HEK293 (cell line): ENCODE results near the gene VHLL.

Experiments used
- MEIS1 ChIP-seq: sonication (generic); formaldehyde crosslinking; IDR thresholded peaks from 2 replicates; pipeline ENCODE4 v1.8.1; 2022; ENCODE audit warnings: missing genetic modification reagents, mild to moderate bottlenecking, borderline replicate concordance
- RBAK ChIP-seq: fragments of 450-650 bp; formaldehyde crosslinking; IDR thresholded peaks from 2 replicates; pipeline ENCODE4 v1.5.1; 2016; ENCODE audit warnings: missing biosample characterization, missing genetic modification characterization
- SALL2 ChIP-seq: fragments of 450-650 bp; formaldehyde crosslinking; IDR thresholded peaks from 2 replicates; pipeline ENCODE4 v1.5.0; 2017; ENCODE audit warnings: missing biosample characterization, mild to moderate bottlenecking, missing genetic modification characterization, borderline replicate concordance
- TRIM28 ChIP-seq: IDR thresholded peaks from 2 replicates; pipeline ENCODE4 v1.6.1; 2011; ENCODE audit warnings: low read length, control low read depth, borderline replicate concordance
- YY2 ChIP-seq: fragments of 450-650 bp; formaldehyde crosslinking; IDR thresholded peaks from 2 replicates; pipeline ENCODE4 v1.5.1; 2016; ENCODE audit warnings: missing biosample characterization, missing genetic modification characterization
- ZNF114 ChIP-seq: fragments of 450-650 bp; formaldehyde crosslinking; IDR thresholded peaks from 2 replicates; pipeline ENCODE4 v1.5.0; 2017; ENCODE audit warnings: missing biosample characterization, missing genetic modification characterization
- ZNF121 ChIP-seq: fragments of 450-650 bp; formaldehyde crosslinking; IDR thresholded peaks from 2 replicates; pipeline ENCODE4 v1.5.1; 2016; ENCODE audit warnings: missing biosample characterization, missing genetic modification characterization
- ZNF133 ChIP-seq: fragments of 450-650 bp; formaldehyde crosslinking; IDR thresholded peaks from 2 replicates; pipeline ENCODE4 v1.5.1; 2016; ENCODE audit warnings: missing biosample characterization, missing genetic modification characterization
- ZNF138 ChIP-seq: fragments of 450-650 bp; formaldehyde crosslinking; IDR thresholded peaks from 2 replicates; pipeline ENCODE4 v1.5.1; 2016; ENCODE audit warnings: missing biosample characterization, missing genetic modification characterization, borderline replicate concordance
- ZNF184 ChIP-seq: fragments of 450-650 bp; IDR thresholded peaks from 2 replicates; pipeline ENCODE4 v1.5.1; 2018; ENCODE audit warnings: missing biosample characterization, mild to moderate bottlenecking, missing genetic modification characterization
- ZNF19 ChIP-seq: fragments of 450-650 bp; formaldehyde crosslinking; IDR thresholded peaks from 2 replicates; pipeline ENCODE4; 2016; ENCODE audit warnings: missing biosample characterization, missing genetic modification characterization, low read depth
- ZNF211 ChIP-seq: fragments of 450-650 bp; formaldehyde crosslinking; IDR thresholded peaks from 2 replicates; pipeline ENCODE4 v1.5.1; 2016; ENCODE audit warnings: low read depth, missing biosample characterization, missing genetic modification characterization
- ZNF23 ChIP-seq: fragments of 450-650 bp; formaldehyde crosslinking; IDR thresholded peaks from 2 replicates; pipeline ENCODE4 v1.5.1; 2016; ENCODE audit warnings: missing biosample characterization, missing genetic modification characterization, borderline replicate concordance
- ZNF274 ChIP-seq, 2 experiments: fragments of 200-500 bp in 1 of 2; fragments of 450-650 bp in 1 of 2; sonication (Bioruptor generic) in 1 of 2; formaldehyde crosslinking in 1 of 2; IDR thresholded peaks; 2 replicates each; pipeline versions ENCODE4 v1.5.1 to v1.6.1; 2014 to 2016; ENCODE audit warnings: borderline replicate concordance in 1 of 2, inconsistent platforms in 1 of 2, low read length in 1 of 2, missing biosample characterization in 1 of 2, missing genetic modification characterization in 1 of 2
- ZNF48 ChIP-seq: fragments of 450-650 bp; formaldehyde crosslinking; IDR thresholded peaks from 2 replicates; pipeline ENCODE4 v1.5.1; 2016; ENCODE audit warnings: missing biosample characterization, missing genetic modification characterization
- ZNF501 ChIP-seq: fragments of 450-650 bp; formaldehyde crosslinking; IDR thresholded peaks from 2 replicates; pipeline ENCODE4 v1.5.1; 2016; ENCODE audit warnings: missing biosample characterization, missing genetic modification characterization
- ZNF560 ChIP-seq: fragments of 450-650 bp; formaldehyde crosslinking; IDR thresholded peaks from 2 replicates; pipeline ENCODE4 v1.5.1; 2017; ENCODE audit warnings: missing biosample characterization, missing genetic modification characterization, borderline replicate concordance
- ZNF585B ChIP-seq: fragments of 450-650 bp; formaldehyde crosslinking; IDR thresholded peaks from 2 replicates; pipeline ENCODE4 v1.5.1; 2016; ENCODE audit warnings: missing biosample characterization, missing genetic modification characterization
- ZNF654 ChIP-seq: fragments of 450-650 bp; formaldehyde crosslinking; IDR thresholded peaks from 2 replicates; pipeline ENCODE4 v1.5.1; 2016; ENCODE audit warnings: low read depth, missing biosample characterization, missing genetic modification characterization
- ZNF658 ChIP-seq: fragments of 450-650 bp; formaldehyde crosslinking; IDR thresholded peaks from 2 replicates; pipeline ENCODE4; 2016; ENCODE audit warnings: missing biosample characterization, missing genetic modification characterization
- ZNF660 ChIP-seq: fragments of 450-650 bp; IDR thresholded peaks from 2 replicates; pipeline ENCODE4 v1.5.1; 2018; ENCODE audit warnings: missing biosample characterization, mild to moderate bottlenecking, missing genetic modification characterization
- ZNF701 ChIP-seq: fragments of 450-650 bp; formaldehyde crosslinking; IDR thresholded peaks from 2 replicates; pipeline ENCODE4 v1.5.1; 2016; ENCODE audit warnings: missing biosample characterization, missing genetic modification characterization
- ZNF777 ChIP-seq: fragments of 450-650 bp; formaldehyde crosslinking; IDR thresholded peaks from 2 replicates; pipeline ENCODE4 v1.5.1; 2017; ENCODE audit warnings: missing biosample characterization, missing genetic modification characterization, borderline replicate concordance
- ZNF791 ChIP-seq: fragments of 450-650 bp; formaldehyde crosslinking; IDR thresholded peaks from 2 replicates; pipeline ENCODE4 v1.5.1; 2016; ENCODE audit warnings: missing biosample characterization, missing genetic modification characterization
- TF ChIP-seq, protein P1 (sequence below): fragments of 450-650 bp; formaldehyde crosslinking; IDR thresholded peaks from 2 replicates; pipeline ENCODE4 v1.5.0; 2017; ENCODE audit warnings: missing biosample characterization, missing genetic modification characterization, borderline replicate concordance
- TF ChIP-seq, protein P2 (sequence below): fragments of 450-650 bp; formaldehyde crosslinking; IDR thresholded peaks from 2 replicates; pipeline ENCODE4 v1.5.1; 2016; ENCODE audit warnings: missing biosample characterization, missing genetic modification characterization
- TF ChIP-seq, protein P3 (sequence below): fragments of 450-650 bp; formaldehyde crosslinking; IDR thresholded peaks from 2 replicates; pipeline ENCODE4 v1.5.1; 2016; ENCODE audit warnings: missing biosample characterization, missing genetic modification characterization
- TF ChIP-seq, protein P4 (sequence below): fragments of 450-650 bp; formaldehyde crosslinking; IDR thresholded peaks from 2 replicates; pipeline ENCODE4 v1.5.1; 2017; ENCODE audit warnings: missing biosample characterization, missing genetic modification characterization
- TF ChIP-seq, protein P5 (sequence below): fragments of 450-650 bp; formaldehyde crosslinking; IDR thresholded peaks from 2 replicates; pipeline ENCODE4 v1.5.1; 2017; ENCODE audit warnings: missing biosample characterization, mild to moderate bottlenecking, missing genetic modification characterization, moderate library complexity
- TF ChIP-seq, protein P6 (sequence below): fragments of 450-650 bp; formaldehyde crosslinking; IDR thresholded peaks from 2 replicates; pipeline ENCODE4 v1.5.1; 2016; ENCODE audit warnings: missing biosample characterization, missing genetic modification characterization

The VHLL gene

DNA sequence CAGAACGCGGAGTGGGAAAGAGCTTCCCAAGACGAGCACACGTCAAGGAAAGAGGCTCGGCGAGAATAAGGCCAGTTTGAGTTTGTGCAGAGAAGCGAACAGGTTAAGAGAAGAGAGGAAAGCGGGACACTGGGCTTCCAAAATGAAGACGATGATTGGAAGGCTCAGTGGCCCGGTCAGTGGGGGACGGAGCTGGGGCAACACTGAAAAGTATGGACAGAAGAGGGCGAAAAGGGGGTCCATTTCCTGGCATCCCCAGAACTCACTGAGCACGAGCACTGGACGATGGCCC lies 38.7 kb upstream of the VHLL start (continued):
- TF ChIP-seq ZNF560 (tag by site-specific recombination) (no peak), MEIS1 (CRISPR knock-in tag) (no peak), ZNF19 (tag by site-specific recombination) (no peak), YY2 (tag by site-specific recombination) (0 out of 2 replicates have a peak, but pooled peaks have one; percentile 18), SALL2 (tag by site-specific recombination) (no peak), ZNF654 (tag by site-specific recombination) (0 out of 2 replicates have a peak, but pooled peaks have one; percentile 3), ZNF501 (peak; percentile 72), RBAK (tag by site-specific recombination) (no peak), ZNF701 (tag by site-specific recombination) (no peak), ZNF791 (tag by site-specific recombination) (no peak), ZNF777 (tag by site-specific recombination) (no peak), ZNF184 (tag by site-specific recombination) (no peak), ZNF658 (tag by site-specific recombination) (no peak), ZNF121 (no peak), ZNF23 (no peak), ZNF274 (IDR thresholded peaks at IDR 0.05; ENCODE audit: low read length) (no peak), ZNF274 (tag by site-specific recombination; IDR thresholded peaks at IDR 0.05; ENCODE audit: borderline replicate concordance) (no peak), ZNF114 (tag by site-specific recombination) (no peak), ZNF211 (no peak), ZNF133 (tag by site-specific recombination) (no peak), TRIM28 (no peak), ZNF660 (tag by site-specific recombination) (no peak; the same call in none of the 2 replicates), ZNF585B (no peak; the same call in 1 of the 2 replicates), ZNF138 (tag by site-specific recombination) (no peak), ZNF48 (no peak)
- TF ChIP-seq, protein P1, sequence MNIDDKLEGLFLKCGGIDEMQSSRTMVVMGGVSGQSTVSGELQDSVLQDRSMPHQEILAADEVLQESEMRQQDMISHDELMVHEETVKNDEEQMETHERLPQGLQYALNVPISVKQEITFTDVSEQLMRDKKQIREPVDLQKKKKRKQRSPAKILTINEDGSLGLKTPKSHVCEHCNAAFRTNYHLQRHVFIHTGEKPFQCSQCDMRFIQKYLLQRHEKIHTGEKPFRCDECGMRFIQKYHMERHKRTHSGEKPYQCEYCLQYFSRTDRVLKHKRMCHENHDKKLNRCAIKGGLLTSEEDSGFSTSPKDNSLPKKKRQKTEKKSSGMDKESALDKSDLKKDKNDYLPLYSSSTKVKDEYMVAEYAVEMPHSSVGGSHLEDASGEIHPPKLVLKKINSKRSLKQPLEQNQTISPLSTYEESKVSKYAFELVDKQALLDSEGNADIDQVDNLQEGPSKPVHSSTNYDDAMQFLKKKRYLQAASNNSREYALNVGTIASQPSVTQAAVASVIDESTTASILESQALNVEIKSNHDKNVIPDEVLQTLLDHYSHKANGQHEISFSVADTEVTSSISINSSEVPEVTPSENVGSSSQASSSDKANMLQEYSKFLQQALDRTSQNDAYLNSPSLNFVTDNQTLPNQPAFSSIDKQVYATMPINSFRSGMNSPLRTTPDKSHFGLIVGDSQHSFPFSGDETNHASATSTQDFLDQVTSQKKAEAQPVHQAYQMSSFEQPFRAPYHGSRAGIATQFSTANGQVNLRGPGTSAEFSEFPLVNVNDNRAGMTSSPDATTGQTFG = no peak
- TF ChIP-seq, protein P2, sequence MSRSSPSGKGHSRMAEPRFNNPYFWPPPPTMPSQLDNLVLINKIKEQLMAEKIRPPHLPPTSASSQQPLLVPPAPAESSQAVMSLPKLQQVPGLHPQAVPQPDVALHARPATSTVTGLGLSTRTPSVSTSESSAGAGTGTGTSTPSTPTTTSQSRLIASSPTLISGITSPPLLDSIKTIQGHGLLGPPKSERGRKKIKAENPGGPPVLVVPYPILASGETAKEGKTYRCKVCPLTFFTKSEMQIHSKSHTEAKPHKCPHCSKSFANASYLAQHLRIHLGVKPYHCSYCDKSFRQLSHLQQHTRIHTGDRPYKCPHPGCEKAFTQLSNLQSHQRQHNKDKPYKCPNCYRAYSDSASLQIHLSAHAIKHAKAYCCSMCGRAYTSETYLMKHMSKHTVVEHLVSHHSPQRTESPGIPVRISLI (tag by site-specific recombination) = no peak
- TF ChIP-seq, protein P3, sequence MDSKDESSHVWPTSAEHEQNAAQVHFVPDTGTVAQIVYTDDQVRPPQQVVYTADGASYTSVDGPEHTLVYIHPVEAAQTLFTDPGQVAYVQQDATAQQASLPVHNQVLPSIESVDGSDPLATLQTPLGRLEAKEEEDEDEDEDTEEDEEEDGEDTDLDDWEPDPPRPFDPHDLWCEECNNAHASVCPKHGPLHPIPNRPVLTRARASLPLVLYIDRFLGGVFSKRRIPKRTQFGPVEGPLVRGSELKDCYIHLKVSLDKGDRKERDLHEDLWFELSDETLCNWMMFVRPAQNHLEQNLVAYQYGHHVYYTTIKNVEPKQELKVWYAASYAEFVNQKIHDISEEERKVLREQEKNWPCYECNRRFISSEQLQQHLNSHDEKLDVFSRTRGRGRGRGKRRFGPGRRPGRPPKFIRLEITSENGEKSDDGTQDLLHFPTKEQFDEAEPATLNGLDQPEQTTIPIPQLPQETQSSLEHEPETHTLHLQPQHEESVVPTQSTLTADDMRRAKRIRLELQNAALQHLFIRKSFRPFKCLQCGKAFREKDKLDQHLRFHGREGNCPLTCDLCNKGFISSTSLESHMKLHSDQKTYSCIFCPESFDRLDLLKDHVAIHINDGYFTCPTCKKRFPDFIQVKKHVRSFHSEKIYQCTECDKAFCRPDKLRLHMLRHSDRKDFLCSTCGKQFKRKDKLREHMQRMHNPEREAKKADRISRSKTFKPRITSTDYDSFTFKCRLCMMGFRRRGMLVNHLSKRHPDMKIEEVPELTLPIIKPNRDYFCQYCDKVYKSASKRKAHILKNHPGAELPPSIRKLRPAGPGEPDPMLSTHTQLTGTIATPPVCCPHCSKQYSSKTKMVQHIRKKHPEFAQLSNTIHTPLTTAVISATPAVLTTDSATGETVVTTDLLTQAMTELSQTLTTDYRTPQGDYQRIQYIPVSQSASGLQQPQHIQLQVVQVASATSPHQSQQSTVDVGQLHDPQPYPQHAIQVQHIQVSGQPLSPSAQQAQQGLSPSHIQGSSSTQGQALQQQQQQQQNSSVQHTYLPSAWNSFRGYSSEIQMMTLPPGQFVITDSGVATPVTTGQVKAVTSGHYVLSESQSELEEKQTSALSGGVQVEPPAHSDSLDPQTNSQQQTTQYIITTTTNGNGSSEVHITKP (tag by site-specific recombination) = no peak
- TF ChIP-seq, protein P4, sequence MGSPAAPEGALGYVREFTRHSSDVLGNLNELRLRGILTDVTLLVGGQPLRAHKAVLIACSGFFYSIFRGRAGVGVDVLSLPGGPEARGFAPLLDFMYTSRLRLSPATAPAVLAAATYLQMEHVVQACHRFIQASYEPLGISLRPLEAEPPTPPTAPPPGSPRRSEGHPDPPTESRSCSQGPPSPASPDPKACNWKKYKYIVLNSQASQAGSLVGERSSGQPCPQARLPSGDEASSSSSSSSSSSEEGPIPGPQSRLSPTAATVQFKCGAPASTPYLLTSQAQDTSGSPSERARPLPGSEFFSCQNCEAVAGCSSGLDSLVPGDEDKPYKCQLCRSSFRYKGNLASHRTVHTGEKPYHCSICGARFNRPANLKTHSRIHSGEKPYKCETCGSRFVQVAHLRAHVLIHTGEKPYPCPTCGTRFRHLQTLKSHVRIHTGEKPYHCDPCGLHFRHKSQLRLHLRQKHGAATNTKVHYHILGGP (tag by site-specific recombination) = no peak
- TF ChIP-seq, protein P5, sequence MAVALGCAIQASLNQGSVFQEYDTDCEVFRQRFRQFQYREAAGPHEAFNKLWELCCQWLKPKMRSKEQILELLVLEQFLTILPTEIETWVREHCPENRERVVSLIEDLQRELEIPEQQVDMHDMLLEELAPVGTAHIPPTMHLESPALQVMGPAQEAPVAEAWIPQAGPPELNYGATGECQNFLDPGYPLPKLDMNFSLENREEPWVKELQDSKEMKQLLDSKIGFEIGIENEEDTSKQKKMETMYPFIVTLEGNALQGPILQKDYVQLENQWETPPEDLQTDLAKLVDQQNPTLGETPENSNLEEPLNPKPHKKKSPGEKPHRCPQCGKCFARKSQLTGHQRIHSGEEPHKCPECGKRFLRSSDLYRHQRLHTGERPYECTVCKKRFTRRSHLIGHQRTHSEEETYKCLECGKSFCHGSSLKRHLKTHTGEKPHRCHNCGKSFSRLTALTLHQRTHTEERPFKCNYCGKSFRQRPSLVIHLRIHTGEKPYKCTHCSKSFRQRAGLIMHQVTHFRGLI = no peak
- TF ChIP-seq, protein P6, sequence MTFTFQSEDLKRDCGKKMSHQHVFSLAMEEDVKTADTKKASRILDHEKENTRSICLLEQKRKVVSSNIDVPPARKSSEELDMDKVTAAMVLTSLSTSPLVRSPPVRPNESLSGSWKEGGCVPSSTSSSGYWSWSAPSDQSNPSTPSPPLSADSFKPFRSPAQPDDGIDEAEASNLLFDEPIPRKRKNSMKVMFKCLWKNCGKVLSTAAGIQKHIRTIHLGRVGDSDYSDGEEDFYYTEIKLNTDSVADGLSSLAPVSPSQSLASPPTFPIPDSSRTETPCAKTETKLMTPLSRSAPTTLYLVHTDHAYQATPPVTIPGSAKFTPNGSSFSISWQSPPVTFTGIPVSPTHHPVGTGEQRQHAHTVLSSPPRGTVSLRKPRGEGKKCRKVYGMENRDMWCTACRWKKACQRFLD (tag by site-specific recombination) = no peak; the same call in 1 of the 2 replicates
